Measurements from ENCODE around the gene STK11IP.
A peak's percentile ranks its signal among the peaks of the same experiment; 100 is the strongest.

The STK11IP gene

DNA sequence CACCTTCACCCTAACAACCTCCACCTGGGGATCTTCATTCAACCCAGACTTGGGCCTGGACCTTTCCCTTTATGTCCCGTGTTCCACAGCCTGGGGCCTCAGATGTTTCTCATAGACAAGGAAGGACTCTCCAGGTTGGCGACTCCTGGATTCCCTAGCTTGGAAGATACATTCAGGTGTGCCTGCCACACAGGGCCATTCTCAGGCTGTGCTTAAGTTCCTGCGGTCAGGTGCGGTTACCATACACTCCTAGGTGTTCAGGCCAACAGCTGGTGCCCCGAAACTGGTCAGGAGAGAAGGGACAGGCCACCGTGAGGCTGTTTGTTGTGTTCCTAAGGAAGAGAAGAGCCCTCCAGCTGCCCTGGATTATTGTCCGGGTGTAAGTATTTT, 45.4 kb downstream of the STK11IP start:
- no peak for DNase-seq (ENCODE audit: low read depth)
- no peak overlapping the region for H3K4me3 ChIP-seq (ENCODE audit: low read length)
- TF ChIP-seq, protein P1, sequence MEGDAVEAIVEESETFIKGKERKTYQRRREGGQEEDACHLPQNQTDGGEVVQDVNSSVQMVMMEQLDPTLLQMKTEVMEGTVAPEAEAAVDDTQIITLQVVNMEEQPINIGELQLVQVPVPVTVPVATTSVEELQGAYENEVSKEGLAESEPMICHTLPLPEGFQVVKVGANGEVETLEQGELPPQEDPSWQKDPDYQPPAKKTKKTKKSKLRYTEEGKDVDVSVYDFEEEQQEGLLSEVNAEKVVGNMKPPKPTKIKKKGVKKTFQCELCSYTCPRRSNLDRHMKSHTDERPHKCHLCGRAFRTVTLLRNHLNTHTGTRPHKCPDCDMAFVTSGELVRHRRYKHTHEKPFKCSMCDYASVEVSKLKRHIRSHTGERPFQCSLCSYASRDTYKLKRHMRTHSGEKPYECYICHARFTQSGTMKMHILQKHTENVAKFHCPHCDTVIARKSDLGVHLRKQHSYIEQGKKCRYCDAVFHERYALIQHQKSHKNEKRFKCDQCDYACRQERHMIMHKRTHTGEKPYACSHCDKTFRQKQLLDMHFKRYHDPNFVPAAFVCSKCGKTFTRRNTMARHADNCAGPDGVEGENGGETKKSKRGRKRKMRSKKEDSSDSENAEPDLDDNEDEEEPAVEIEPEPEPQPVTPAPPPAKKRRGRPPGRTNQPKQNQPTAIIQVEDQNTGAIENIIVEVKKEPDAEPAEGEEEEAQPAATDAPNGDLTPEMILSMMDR (conservative IDR thresholded peaks at IDR 0.05; ENCODE audit: low read length): no peak

DNA sequence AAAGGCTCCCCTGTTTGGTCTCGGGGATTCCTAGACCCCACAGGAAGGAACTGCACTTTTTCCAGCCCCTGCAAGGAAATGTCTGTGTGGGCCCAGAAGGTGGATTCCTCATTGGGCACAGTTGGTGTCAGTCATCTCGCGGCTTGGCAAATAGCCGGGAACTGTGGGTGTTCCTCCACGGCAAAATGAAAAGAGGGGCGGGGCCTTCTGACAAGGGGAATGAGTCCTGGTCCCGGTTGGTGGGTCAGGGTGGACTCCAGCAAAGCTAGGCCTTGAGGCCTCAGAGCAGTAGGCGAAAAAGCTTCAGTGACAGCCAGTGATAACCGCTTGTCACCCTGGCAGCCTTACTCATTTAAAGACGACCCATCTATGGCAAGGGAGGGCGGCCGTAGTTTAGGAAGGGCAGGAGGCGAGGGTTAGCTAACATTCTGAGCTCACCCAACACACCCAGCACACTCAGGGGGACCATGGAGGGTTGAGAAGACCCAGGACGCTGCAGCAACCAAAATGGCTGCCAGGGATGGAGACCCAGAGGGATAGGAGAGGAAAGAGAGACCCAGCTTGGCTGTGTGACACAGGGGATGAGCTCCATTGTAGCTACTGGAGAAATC, 46.2 kb downstream of the STK11IP start:
- no peak overlapping the region for H3K4me3 ChIP-seq (ENCODE audit: low read length)
- no peak for DNase-seq (ENCODE audit: low read depth)
- TF ChIP-seq, protein P1 (conservative IDR thresholded peaks at IDR 0.05; ENCODE audit: low read length): no peak

DNA sequence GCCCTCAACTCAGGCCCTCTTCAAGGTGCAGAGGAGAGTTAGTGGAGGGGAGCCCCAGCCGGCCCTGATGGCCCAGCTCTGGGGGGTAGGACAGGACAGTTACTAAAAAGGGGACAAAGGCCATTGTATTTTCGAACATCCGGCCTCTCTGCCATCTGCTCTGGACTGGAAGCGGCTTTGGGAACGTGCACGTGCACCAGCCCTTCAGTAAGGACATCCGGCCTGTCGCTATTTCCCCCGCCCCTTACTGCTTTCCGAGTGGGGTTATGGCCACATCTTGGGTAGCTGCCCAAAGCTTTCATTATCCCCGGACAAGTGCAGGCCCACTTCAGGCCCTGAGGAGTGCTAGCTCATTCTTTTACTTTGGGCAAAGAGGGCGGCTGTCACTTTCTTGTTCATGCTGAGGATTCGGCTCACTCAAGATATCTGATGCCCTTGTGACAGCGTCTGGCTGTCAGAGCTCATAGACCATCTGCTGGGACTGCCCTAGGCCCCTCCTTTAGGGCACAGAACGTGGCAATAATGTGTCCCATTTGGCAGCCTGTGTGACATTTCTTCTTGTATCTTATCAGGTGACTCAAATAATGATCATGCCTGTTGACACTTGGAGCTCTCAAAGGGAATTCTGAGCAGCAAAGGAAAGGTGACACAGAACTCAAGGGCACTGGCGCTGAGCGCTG, 47.3 kb downstream of the STK11IP start:
- no peak for DNase-seq (ENCODE audit: low read depth)
- no peak overlapping the region for H3K4me3 ChIP-seq (ENCODE audit: low read length)
- TF ChIP-seq, protein P1 (conservative IDR thresholded peaks at IDR 0.05; ENCODE audit: low read length): no peak

DNA sequence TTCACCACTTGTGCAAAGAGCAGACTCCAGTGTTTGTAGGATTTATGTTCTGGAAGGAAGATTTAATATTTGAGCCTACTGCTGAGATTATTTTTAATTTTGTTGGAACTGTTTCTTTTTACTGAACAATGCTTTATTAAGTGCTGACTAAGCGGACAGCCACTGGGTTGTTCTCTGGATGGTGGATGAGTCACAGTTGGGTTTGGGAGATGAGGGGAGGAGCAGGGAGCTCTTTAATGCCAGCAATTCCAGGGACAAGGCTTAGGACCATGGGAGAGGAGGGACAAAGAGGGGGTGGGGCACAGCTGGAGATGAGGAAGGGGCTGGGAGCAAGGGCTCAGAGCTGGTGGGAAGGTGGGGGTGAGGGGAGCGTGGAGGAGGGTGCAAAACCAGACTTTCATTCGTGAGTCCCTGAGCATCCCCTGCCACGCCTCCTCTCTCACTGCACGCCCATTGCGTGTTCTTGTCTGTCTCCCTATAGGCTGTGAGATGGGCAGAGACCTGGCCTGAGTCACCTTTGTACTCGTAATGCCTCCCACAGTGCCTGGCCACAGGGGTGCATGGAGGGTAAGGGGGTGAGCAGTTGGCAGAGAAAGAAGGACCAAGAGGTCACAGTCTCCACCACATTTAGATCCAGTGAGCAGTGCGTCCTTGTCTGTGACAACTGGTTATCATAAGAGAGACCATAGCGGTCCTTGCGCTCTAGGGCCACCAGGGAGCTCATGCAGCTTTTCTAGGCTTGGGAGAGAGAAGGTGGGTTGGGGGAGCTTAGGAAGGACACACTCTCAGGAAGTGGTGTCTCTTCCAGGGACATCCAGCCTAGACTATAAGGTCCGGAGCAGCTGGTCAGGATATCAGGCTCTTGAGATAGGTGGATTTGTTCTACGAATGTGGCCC, 48.2 kb downstream of the STK11IP start:
- peak; percentile 84 for DNase-seq (ENCODE audit: low read depth)
- TF ChIP-seq, protein P1 (conservative IDR thresholded peaks at IDR 0.05; ENCODE audit: low read length): no peak
- no peak overlapping the region for H3K4me3 ChIP-seq (ENCODE audit: low read length)

DNA sequence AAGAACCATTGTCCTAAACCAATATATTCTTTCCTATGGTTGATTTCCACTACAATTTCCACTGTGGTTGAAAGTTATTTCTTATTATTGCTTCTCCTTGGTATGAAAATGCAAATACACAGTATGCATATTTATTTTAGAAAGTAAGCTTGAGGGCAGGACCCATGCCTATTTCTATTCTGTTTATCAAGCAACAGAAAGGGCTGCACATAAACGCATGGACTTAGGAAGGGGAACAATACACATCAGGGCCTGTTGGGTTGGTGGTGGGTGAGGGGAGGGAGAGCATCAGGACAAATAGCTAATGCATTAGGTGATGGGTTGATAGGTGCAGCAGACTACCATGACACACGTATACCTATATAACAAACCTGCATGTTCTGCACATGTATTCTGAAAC, 50.5 kb downstream of the STK11IP start:
- no peak for DNase-seq (ENCODE audit: low read depth)
- TF ChIP-seq, protein P1 (conservative IDR thresholded peaks at IDR 0.05; ENCODE audit: low read length): no peak
- H3K4me3 ChIP-seq (ENCODE audit: low read length): no peak overlapping the region

DNA sequence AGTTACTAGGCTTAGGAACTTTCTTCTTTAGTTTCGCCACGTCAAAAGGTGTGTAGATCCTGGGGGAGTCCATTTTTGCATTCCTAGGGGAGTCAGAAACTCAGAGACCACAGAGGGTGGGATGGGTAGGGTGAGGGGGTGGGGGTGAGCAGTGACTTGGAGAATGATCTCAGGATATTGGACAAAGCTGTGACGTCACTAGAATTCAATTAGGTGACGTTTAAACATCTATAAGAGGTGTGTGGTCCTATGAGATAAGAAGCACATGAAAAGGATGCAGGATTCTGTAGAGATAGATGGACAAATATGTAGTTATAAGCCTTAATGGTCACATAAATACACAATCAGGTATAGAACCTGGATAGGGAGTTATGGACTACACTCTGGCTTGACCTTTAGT, 51.3 kb downstream of the STK11IP start:
- H3K4me3 ChIP-seq (ENCODE audit: low read length): no peak overlapping the region
- TF ChIP-seq, protein P1 (conservative IDR thresholded peaks at IDR 0.05; ENCODE audit: low read length): no peak
- no peak for DNase-seq (ENCODE audit: low read depth)
